ENCODE results near the gene MCTP2. TPM values are rescaled to one million over a fixed set of nuclear protein-coding genes. Genes with fewer than 3 reads are reported as not detected.

The MCTP2 gene
- total RNA-seq, 4 donors from 2014 or later, result 35.2 to 84.0 (median 61.2) TPM

- no peaks in the 10 kb centered on the region for H3K36me3 ChIP-seq
- H3K9me3 ChIP-seq, result no peaks in the 10 kb centered on the region
- WGBS, 2 donors, result 71 to 76% methylated on average over 2 of the region's 2 CpGs
- no peaks in the 10 kb centered on the region for H3K27me3 ChIP-seq
- no peak for DNase-seq
- H3K4me3 ChIP-seq (replicated peaks in 1 of 3), result no peak overlapping the region
- no peak overlapping the region for H3K27ac ChIP-seq
- TF ChIP-seq POLR2A (IDR thresholded peaks at IDR 0.05) (no peak), CTCF (IDR thresholded peaks at IDR 0.05) (no peak)
- intact Hi-C loops (cut with DNase I), result no loop called here
- no peaks in the 10 kb centered on the region for H3K4me1 ChIP-seq
Observed at GRCh38 chr15:94387442-94387841, 156.1 kb downstream of the MCTP2 start.

- Histone ChIP-seq H3K4me3 (replicated peaks in 1 of 3) (no peak overlapping the region), H3K9me3 (no peaks in the 10 kb centered on the region), H3K4me1 (no peaks in the 10 kb centered on the region), H3K36me3 (no peaks in the 10 kb centered on the region), H3K27ac (no peak overlapping the region), H3K27me3 (no peaks in the 10 kb centered on the region)
- no peak for DNase-seq
- intact Hi-C loops (cut with DNase I), result no loop called here
- TF ChIP-seq CTCF (IDR thresholded peaks at IDR 0.05) (no peak), POLR2A (IDR thresholded peaks at IDR 0.05) (no peak)
- WGBS, 2 donors, result 70 to 77% methylated on average over 7 of the region's 7 CpGs
Observed at GRCh38 chr15:94387849-94388441, 156.6 kb downstream of the MCTP2 start.

- intact Hi-C loops (cut with DNase I), result no loop called here
- 14 to 15% methylated on average over 1 of the region's 1 CpG for WGBS, 2 donors
- no peaks in the 10 kb centered on the region for H3K27me3 ChIP-seq
- no peaks in the 10 kb centered on the region for H3K9me3 ChIP-seq
- H3K4me1 ChIP-seq, result peaks cover 6 to 23% of the 10 kb centered on the region in 2 donors
- TF ChIP-seq POLR2A (IDR thresholded peaks at IDR 0.05) (no peak), CTCF (IDR thresholded peaks at IDR 0.05) (no peak)
- no peak overlapping the region for H3K4me3 ChIP-seq (replicated peaks in 1 of 3)
- no peaks in the 10 kb centered on the region for H3K36me3 ChIP-seq
- H3K27ac ChIP-seq, result no peak overlapping the region
- DNase-seq, result no peak
Observed at GRCh38 chr15:94395640-94396039, 164.3 kb downstream of the MCTP2 start.

GRCh38 chr15:94397337-94397736, 166.0 kb downstream of the MCTP2 start:
- Histone ChIP-seq H3K27ac (no peak overlapping the region), H3K4me3 (replicated peaks in 1 of 3) (no peak overlapping the region), H3K36me3 (no peaks in the 10 kb centered on the region), H3K4me1 (peaks cover 6 to 23% of the 10 kb centered on the region in 2 donors), H3K9me3 (no peaks in the 10 kb centered on the region), H3K27me3 (no peaks in the 10 kb centered on the region)
- DNase-seq, result peak; percentile 5 to 8
- 26 to 30% methylated on average over 3 of the region's 3 CpGs for WGBS, 2 donors
- intact Hi-C loops (cut with DNase I), result no loop called here
- TF ChIP-seq CTCF (IDR thresholded peaks at IDR 0.05), result no peak
- no peak for TF ChIP-seq POLR2A (IDR thresholded peaks at IDR 0.05)

- TF ChIP-seq POLR2A (IDR thresholded peaks at IDR 0.05), result no peak
- TF ChIP-seq CTCF (IDR thresholded peaks at IDR 0.05), result no peak
- Histone ChIP-seq H3K36me3 (no peaks in the 10 kb centered on the region), H3K4me1 (peaks cover 6 to 23% of the 10 kb centered on the region in 2 donors), H3K4me3 (replicated peaks in 1 of 3) (no peak overlapping the region), H3K27ac (no peak overlapping the region), H3K27me3 (no peaks in the 10 kb centered on the region), H3K9me3 (no peaks in the 10 kb centered on the region)
- DNase-seq, result no peak
- intact Hi-C loops (cut with DNase I), result no loop called here
Observed at GRCh38 chr15:94398001-94398400, 166.6 kb downstream of the MCTP2 start.
